Smooth muscle cell (in vitro differentiated cells): Measurements from ENCODE around the gene LSAMP. TPM values are rescaled to one million over a fixed set of nuclear protein-coding genes. Genes with fewer than 3 reads are reported as not detected.

ENCODE experiments used
- DNase-seq: peaks from one replicate; lab custom pipeline; 2025; ENCODE audit not compliant: unreplicated experiment; lab: John Stamatoyannopoulos, UW
- H2AFZ ChIP-seq: fragments of 200-600 bp; sonication (generic); 2 replicates; pipeline ENCODE4 v1.6.0; 2016; ENCODE audit warnings: antibody characterized with exemption, low read depth, mild to moderate bottlenecking
- H3F3A ChIP-seq: fragments of 200-600 bp; sonication (generic); 2 replicates; pipeline ENCODE4 v1.6.0; 2017; ENCODE audit warnings: antibody characterized with exemption, low read depth
- H3K27ac ChIP-seq: fragments of 200-600 bp; sonication (generic); 2 replicates; pipeline ENCODE4 v1.5.1; 2016; ENCODE audit warnings: low read depth, mild to moderate bottlenecking
- H3K27me3 ChIP-seq: fragments of 200-600 bp; sonication (generic); 2 replicates; pipeline ENCODE4 v1.6.1; 2016; ENCODE audit warnings: low read depth, mild to moderate bottlenecking
- H3K36me3 ChIP-seq: fragments of 200-600 bp; sonication (generic); 2 replicates; pipeline ENCODE4 v1.5.1; 2016; ENCODE audit warnings: low read depth
- H3K4me1 ChIP-seq: fragments of 200-600 bp; sonication (generic); 2 replicates; pipeline ENCODE4 v1.5.1; 2016; ENCODE audit warnings: low read depth
- H3K4me2 ChIP-seq: fragments of 200-600 bp; sonication (generic); 2 replicates; pipeline ENCODE4 v1.6.0; 2016; ENCODE audit warnings: mild to moderate bottlenecking
- H3K4me3 ChIP-seq: fragments of 200-600 bp; sonication (generic); 2 replicates; pipeline ENCODE4 v1.5.1; 2016; ENCODE audit warnings: mild to moderate bottlenecking
- H3K79me2 ChIP-seq: fragments of 200-600 bp; sonication (generic); 2 replicates; pipeline ENCODE4 v1.6.0; 2016; ENCODE audit warnings: low read depth, mild to moderate bottlenecking
- H3K9ac ChIP-seq: fragments of 200-600 bp; sonication (generic); 2 replicates; pipeline ENCODE4 v1.6.0; 2016; ENCODE audit warnings: low read depth
- H3K9me3 ChIP-seq: fragments of 200-600 bp; sonication (generic); replicated peaks from 2 replicates; pipeline ENCODE4 v1.5.1; 2016; ENCODE audit warnings: low read depth
- H4K20me1 ChIP-seq: fragments of 200-600 bp; sonication (generic); 2 replicates; pipeline ENCODE4 v1.6.0; 2016; ENCODE audit warnings: low read depth
- CTCF ChIP-seq: fragments of 200-600 bp; sonication (generic); IDR thresholded peaks from 2 replicates; pipeline ENCODE4 v1.5.1; 2017; ENCODE audit warnings: borderline replicate concordance, mild to moderate bottlenecking, antibody characterized with exemption; ENCODE audit not compliant: insufficient read depth, poor library complexity, severe bottlenecking
- WGBS: methylation state at CpG from one replicate; pipeline ENCODE4 v1.1.7; 2016; ENCODE audit warnings: low lambda C conversion rate; 5-methylcytosine and 5-hydroxymethylcytosine counted together
- polyA plus RNA-seq: library from polyadenylated mRNA; unstranded; fragments of >200 nt; fragmentation: Nextera tagmentation; extraction: Ambion mirVana; gene quantifications from 2 replicates; pipeline ENCODE4 v1.2.1, GENCODE V29; 2016
- total RNA-seq: library from RNA; depleted of rRNA; stranded (reverse); fragments of >200 nt; gene quantifications from 2 replicates; pipeline ENCODE4 v1.2.3, GENCODE V29; 2014

Gene LSAMP
- total and polyA plus RNA-seq, 2 experiments from 2014 or later = 11.2 to 13.6 TPM

GRCh38 chr3:116246406-116246980, 198.8 kb downstream of the LSAMP start:
- Histone ChIP-seq H4K20me1 (no peaks in the 10 kb centered on the region), H3K36me3 (no peaks in the 10 kb centered on the region), H3K4me3 (no peak overlapping the region), H3K79me2 (no peaks in the 10 kb centered on the region), H3K4me2 (no peak overlapping the region), H3K27ac (no peak overlapping the region), H3F3A (no peaks in the 10 kb centered on the region), H2AFZ (no peak overlapping the region), H3K27me3 (no peaks in the 10 kb centered on the region), H3K9ac (no peak overlapping the region), H3K4me1 (peaks cover 2% of the 10 kb centered on the region), H3K9me3 (no peaks in the 10 kb centered on the region)
- no peak for TF ChIP-seq CTCF
- DNase-seq = no peak
- 82% methylated on average over 7 of the region's 7 CpGs for WGBS

- H3K36me3 ChIP-seq = no peaks in the 10 kb centered on the region
- H3K27me3 ChIP-seq = no peaks in the 10 kb centered on the region
- H3K4me2 ChIP-seq = no peak overlapping the region
- no peak for DNase-seq
- no peaks in the 10 kb centered on the region for H3K9me3 ChIP-seq
- no peak overlapping the region for H2AFZ ChIP-seq
- no peak overlapping the region for H3K9ac ChIP-seq
- H3K4me3 ChIP-seq = no peak overlapping the region
- H4K20me1 ChIP-seq = no peaks in the 10 kb centered on the region
- TF ChIP-seq CTCF = no peak
- H3F3A ChIP-seq = no peaks in the 10 kb centered on the region
- H3K79me2 ChIP-seq = no peaks in the 10 kb centered on the region
- 69% methylated on average over 2 of the region's 2 CpGs for WGBS
- H3K27ac ChIP-seq = no peak overlapping the region
- no peaks in the 10 kb centered on the region for H3K4me1 ChIP-seq
These were observed 202.5 kb downstream of the LSAMP start for GRCh38 chr3:116242825-116243224.

- Histone ChIP-seq H3K4me3 (no peak overlapping the region), H4K20me1 (no peaks in the 10 kb centered on the region), H2AFZ (no peak overlapping the region), H3K4me2 (no peak overlapping the region), H3K4me1 (no peaks in the 10 kb centered on the region), H3K36me3 (no peaks in the 10 kb centered on the region), H3F3A (no peaks in the 10 kb centered on the region), H3K9ac (no peak overlapping the region), H3K9me3 (no peaks in the 10 kb centered on the region), H3K27ac (no peak overlapping the region), H3K79me2 (no peaks in the 10 kb centered on the region), H3K27me3 (no peaks in the 10 kb centered on the region)
- no peak for TF ChIP-seq CTCF
- WGBS = 95% methylated on average over 3 of the region's 3 CpGs
- no peak for DNase-seq
These were observed 203.6 kb downstream of the LSAMP start for GRCh38 chr3:116241677-116242076.

GRCh38 chr3:116240261-116240660, 205.0 kb downstream of the LSAMP start:
- H3K27ac ChIP-seq = no peak overlapping the region
- H3K27me3 ChIP-seq = no peaks in the 10 kb centered on the region
- no peaks in the 10 kb centered on the region for H4K20me1 ChIP-seq
- DNase-seq = no peak
- no peak overlapping the region for H3K9ac ChIP-seq
- no peaks in the 10 kb centered on the region for H3K79me2 ChIP-seq
- no peaks in the 10 kb centered on the region for H3F3A ChIP-seq
- no peak overlapping the region for H3K4me3 ChIP-seq
- 0% methylated on average over 1 of the region's 1 CpG for WGBS
- no peak overlapping the region for H3K4me2 ChIP-seq
- no peak for TF ChIP-seq CTCF
- no peaks in the 10 kb centered on the region for H3K4me1 ChIP-seq
- no peaks in the 10 kb centered on the region for H3K36me3 ChIP-seq
- no peaks in the 10 kb centered on the region for H3K9me3 ChIP-seq
- H2AFZ ChIP-seq = no peak overlapping the region
